ENCODE results near the gene ASPSCR1.
A peak's percentile ranks its signal among the peaks of the same experiment; 100 is the strongest.

The ASPSCR1 gene

DNA sequence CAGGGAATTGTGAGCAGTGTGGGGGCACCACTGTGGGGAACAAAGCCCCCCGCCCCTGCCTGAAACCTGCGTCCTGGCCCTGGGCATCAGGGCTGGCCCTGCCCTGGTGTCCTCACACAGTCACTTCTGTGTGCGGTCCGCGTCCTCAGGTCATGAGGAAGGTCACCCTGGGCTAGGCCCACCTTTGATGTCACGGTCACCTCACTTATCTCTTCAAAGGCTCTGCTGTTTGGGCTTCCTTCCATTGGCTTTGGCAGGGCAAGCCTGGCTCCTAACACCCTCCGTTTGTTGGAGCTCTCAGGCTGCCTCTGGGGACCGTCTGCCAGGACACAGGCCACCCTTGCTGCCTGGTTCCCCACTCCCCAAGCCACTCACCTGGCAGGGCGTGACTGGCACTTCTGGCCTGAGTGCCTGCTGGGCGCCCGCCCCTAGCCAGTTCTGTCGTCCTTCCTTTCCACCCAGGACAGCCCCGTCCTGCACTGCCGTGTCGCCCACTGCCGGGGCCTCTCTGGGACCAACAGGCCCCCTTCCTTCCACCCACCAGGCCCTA lies 36.4 kb downstream of the ASPSCR1 start:
- DNase-seq = no peak

DNA sequence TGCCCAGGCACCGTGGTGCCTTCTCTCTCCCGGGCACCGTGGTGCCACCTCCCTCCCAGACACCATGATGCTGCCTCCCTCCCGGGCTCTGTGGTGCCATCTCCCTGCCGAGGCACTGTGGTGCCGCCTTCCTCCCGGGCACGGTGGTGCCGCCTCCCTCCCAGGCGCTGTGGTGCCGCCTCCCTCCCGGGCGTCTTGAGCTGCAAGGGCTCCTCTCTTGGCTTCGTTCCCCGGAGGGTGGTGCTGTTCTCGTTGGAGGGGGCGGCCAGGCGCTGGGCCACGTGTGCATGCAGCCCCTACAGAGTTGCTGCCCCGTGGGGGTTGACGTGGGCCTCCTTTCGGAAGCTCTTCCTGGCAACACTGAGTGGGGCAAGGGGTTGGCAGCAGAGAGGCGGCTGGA lies 37.0 kb downstream of the ASPSCR1 start:
- no peak for DNase-seq

DNA sequence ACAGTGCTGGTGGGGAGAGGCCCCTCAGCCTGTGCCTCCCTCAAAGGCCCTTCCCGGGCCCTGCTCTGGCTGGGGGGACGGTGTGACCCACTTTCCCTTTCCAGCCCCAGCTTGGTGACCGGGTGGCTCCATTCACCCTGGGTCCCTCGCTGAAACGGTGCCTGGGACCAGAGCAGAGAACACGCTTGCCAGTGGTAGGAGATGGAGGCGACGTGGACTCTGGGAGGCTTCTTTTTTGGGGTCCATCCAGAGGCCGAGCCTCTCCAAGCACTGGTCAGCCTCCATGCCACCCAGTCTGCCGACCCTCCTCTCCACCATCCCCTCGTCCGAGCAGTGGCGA lies 37.5 kb downstream of the ASPSCR1 start:
- DNase-seq = no peak

DNA sequence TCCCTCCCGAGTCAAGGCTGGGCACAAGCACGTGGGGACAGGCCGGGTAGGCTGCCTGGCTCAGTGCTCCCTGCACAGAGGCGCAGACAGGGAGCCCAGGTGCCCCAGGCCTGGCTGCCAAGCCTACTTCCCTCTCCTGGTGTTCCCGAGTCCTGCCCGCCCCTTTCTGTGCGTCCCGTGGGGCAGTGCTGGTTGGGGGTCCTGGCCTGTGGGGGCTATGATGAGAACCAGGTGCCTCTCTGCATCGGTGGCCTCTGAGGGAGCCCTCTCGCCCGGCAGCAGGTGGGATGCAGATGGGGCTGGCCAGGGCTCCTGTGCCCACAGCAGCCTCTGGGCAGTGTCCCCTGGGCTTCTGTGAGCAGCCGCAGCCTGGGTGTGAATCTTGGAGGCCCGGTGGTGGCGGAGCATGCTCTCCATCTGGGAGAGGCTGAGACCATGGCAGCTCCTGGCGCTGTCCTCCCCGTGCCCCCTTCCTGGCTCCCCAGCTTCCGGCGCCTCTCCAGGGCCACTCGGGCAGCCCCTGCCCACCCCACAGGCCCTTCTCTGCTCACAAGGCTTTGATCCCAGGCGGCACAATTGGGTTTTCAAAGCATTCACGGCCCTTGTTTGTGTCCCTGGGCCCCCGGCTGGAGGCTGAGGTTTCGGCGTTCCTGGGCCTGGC lies 38.0 kb downstream of the ASPSCR1 start:
- DNase-seq = no peak

DNA sequence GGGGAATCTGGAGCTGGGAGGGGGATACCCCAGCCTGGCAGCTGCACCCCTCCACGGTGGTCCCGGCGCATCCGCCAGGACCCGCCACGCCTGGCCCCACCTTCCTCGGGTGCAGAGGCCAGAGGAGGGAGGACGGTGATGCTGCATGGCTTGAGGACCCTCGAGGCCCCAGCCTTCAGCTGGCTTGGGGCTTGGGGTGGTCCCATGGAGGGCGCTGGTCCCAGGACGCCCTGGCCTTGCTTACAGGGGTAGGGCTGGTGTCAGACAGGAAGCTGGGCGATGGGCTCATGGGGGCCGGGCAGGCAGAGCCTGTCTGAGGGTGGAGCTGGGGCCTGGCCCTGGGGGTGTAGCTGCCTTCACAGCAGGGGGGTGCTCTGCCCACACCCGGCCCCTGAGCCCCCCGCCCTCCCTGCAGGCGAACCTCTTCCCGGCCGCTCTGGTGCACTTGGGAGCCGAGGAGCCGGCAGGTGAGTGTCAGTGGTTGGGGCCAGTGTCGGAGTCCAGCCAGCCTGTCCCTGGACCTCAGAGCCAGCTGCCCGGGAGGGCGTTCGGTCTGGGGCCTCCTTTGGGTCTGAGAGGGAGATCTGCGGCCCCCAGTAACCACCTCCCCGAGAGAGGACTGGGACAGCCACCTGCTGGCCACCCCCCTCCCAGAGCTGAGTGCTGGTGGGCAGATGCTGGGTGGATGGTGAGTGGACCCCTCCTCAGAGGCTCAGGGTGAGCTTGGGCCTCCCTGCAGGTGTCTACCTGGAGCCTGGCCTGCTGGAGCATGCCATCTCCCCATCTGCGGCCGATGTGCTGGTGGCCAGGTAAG lies 38.8 kb downstream of the ASPSCR1 start:
- no peak for DNase-seq

DNA sequence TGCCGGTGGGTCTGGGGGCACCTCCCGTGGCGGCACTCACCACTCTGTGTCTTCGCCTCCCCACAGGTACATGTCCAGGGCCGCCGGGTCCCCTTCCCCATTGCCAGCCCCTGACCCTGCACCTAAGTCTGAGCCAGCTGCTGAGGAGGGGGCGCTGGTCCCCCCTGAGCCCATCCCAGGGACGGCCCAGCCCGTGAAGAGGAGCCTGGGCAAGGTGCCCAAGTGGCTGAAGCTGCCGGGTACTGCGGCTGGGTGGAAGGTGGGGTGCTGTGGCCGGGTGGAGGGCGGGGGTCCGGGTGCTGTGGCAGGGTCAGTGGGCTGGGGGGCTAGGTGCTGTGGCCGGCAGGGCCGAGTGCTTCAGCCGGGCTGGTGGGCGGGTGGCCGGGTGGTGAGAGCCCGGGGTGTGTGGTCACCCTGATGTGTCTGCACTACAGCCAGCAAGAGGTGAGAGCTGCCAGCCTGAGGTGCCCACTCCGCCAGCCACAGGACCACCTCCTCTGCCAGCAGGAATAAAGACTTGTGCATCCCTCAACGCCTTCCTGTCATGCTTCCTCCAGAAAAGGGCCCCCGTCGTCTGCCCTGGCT lies 39.5 kb downstream of the ASPSCR1 start:
- no peak for DNase-seq

DNA sequence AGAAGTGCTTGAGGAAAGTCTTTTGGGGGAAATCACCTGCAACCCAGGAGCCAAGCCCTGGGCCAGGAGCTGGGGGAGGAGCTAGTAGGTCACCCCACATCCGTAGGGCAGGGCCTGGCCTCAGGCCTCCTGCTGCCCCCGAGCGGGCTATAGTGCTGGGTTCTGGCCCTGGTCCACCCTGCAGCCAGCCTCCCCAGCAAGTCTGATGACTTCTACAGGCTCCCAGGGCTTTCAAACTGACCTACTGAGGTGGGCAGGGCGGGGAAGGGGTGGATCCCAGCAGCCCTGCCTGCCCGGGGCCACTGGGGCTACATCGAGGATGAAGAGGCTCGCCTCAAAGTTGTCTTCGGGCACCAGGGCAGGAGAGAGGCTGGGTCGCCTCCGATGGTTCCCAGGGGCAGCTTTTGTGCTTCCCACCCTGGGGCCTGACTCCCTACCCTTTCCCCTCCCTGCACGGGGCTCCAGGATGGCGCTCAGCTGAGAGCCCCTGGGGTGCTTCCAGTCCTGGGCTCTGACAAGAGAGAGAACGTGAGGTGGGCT lies 40.3 kb downstream of the ASPSCR1 start:
- DNase-seq = no peak

DNA sequence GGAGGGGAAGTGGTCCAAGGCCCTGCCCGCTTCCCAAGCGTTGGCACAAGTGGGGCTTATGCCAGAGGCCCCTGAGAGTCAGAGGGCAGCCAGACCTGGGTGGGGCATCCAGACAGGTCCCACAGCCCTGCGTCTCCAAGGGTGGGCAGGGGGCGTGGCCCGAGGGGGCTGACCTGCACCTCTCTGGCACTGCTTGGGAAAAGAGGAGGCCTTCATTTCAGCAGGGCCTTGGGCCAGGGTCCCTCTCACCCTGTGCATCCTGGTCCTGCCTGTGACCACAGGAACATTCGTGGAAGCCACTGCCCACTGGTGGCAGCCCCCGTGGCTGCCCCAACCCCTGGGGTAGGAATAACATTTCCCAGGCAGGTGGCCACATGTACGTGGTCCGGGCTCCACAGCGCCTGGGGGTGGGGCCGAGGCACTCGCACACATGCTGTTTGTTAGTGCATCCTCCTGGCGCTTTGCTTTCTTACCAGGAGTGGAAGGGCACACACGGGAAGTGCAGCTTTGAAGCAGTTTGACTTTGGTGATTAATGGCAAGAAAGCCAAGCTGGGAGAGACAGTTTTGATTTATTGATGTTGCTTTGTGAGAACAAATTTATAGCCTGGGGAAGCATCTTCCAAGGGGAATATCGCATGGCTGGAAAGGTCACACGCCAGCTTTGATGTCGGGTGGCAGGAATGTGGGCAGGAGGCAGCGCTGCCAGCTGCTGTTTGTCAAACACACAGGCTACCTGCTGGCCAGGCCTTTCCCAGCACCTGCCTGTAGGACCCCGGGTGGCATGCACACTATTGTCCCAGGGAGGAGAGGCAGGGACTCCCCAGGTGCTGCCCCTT lies 40.9 kb downstream of the ASPSCR1 start:
- no peak for DNase-seq

DNA sequence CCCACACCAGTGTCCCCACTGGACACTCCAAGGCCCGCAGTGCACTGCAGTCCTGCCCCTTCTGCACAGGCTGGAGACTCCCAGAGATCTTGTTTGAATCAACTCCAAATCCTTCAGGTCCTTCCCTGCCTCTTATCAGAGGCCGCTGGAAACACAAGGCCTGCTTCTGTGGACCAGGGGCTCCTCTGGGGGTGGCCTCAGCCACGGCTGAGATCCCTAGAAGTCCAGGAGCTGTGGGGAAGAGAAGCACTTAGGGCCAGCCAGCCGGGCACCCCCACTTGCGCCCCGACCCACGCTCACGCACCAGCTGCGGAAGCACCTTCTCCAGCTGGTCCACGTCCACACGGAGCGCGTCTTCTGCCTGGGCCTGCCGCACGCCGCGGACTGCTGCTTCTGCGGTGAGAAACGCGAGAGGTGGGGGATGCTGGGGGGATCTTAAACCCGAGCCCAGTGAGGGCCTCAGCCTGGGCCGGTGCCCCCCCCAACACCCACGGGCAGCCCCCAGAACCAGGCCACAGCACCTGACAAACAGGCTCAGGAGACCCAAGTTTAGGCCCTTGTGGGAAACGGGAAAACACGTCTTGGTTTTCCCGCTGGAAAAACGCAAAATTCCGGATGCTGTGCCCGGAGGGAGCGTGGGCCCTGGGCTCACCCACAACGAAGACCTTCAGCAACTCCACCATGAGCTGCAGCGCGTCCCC lies 41.7 kb downstream of the ASPSCR1 start:
- DNase-seq = no peak

DNA sequence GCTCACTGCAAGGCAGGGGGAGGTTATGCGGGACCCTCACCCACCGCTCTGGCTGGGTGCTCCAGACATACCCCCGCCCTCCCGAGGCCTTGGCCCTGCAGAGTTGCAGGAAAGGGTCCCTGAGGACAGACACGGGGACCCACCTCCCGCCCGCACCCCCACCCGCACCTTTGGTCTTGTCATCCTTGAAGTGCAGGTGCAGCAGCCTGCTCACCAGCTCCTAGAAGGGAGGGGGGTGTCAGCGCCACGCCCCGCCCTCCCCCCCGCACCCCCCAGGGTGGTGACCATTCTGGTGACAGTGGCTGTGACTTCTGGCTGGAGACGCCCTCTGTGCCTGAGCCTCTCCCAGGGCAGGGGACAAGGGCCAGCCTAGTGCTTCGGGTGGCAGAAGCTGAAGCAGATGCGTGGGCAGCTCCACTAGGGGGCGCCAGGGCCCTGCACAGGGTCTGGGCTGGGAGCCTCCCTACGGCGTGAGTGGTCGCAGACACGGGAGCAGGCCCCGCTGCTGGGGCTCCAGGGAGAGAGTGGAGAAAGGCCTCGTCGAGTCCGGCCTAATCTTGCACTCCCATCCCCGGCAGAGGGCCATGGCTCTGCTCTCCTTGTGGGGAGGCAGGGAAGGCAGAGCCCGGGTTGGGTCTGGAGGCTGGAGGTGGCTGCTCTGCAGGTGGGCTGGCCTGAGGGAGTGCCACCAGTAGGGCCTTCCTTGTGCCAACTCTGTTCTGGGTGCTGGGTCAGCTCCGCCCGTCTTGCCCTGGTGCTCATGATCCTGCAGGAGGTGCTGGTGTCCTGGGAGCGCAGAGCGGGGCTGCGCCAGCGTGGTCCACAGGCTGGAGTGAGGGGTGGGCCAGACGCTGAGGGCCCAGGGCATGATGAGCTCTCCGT lies 42.5 kb downstream of the ASPSCR1 start:
- DNase-seq = peak; percentile 48 to 79

DNA sequence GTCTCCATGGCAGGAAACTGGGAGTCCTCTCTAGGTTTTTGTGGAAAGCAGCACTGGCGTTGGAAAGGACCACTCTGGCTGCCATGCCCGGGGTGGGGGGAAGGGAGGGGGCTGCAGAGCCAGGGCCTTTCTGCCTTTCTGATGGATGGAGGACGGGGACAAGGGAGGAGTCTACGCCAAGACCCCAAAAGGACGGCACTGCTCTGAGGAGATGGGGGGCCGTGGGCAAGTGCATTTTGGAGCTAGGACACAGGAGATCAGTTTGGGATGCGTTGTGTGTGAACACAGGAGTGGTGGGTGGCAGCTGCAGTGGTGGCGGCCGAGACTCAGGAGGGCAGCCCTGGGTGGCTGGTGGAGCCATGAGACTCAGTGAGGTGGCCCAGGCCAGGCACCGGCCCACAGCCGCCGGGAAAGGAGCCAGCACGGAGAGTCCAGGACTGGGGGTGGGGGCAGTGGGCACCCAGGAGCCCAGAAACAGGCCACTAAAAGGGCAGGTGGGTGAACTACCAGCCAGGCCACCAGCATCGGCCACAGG lies 43.2 kb downstream of the ASPSCR1 start:
- no peak for DNase-seq

DNA sequence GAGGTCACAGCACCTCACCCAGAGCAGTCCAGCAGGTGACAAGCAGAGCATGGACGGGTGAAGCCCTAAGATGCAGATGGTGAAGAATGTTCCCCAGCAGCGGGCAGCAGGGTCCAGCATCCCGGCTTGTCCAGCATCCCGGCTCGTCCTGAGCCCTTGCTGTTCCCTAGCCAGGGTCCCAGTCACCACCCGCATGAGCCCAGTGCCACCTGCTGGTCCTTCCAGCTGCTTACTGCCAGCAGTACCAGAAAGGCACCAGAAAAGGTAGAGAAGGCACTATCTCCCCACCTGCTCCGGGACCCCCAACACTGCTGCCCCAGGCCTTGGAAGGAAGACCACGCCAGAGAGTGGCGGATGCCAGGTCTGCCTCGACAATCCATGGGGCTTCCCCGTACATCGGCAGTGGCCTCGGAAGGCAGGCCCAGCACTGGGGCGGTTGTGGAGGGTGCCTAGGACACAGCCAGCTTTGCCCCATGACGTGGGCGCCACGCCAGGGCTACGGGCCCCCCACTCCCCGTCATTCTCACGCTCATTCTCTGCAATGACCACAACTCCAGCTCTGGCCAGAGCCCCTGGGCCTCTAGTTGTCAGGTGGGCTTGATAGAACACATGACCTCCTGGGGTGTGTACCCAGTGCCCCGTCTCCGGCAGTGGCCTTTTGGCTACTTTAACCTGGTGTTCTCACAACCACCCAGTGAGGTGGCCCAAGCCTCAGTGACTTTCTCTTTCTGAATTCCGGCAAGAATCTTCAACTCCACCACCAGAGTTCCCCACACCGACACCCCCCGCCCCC lies 43.9 kb downstream of the ASPSCR1 start:
- peak; percentile 68 to 88 for DNase-seq

DNA sequence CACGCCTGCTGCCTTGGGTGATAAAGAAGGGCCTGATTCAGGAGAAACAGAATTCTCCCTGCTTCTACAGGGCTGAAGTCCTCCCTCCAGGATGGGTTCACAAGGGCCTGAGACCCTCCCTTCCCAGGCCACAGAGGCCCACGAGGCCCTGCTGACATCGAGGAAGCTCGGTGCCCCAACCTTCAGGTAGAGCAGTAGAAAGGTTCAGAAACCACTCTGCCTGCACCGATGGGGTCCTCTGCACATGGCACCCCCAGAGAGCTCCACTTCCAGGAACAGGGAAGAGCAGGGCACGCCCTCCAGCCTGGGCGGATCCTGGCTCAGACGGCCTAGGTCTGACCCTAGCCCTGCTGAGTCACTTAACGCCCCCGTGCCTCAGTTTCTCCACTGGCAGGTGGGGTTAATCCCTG lies 44.5 kb downstream of the ASPSCR1 start:
- no peak for DNase-seq

DNA sequence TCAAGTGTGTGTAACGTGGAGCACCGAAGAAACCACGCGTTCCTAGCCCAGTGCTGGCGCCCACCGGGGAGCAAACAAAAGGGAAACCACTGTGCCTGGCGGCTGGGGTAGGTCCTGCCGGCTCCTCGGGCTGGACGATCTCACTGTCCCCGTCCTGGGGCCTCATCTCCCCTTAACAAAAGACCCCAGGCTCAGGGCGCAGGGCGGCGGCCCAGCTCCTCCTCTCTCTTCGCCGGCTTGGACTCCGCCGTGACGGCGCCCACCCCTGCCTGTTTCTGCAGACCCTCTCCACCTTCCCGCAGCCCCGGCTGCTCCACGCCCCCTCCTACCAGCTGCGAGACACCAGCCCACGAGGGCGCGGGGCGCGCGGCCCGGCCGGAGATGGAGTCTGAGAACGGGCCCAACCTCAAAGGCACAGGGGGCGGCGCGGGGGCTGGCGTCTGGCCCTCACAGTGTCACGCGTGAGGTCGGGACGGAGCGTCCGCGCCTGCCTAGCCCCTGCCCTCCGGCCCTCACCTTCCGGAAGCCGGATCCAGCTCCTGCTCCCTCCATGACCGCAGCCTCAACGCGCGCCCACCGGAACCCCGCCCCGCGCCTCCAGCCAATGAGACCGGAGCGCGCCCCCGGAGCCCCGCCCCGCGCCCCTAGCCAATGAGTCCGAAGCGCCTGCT lies 45.0 kb downstream of the ASPSCR1 start, which contains the start of gene CENPX:
TSS of gene CENPX (minus strand) at position 569 of the 671 bp plus-strand sequence. CDS start at position 552, 17 bp downstream.
- no peak for DNase-seq

DNA sequence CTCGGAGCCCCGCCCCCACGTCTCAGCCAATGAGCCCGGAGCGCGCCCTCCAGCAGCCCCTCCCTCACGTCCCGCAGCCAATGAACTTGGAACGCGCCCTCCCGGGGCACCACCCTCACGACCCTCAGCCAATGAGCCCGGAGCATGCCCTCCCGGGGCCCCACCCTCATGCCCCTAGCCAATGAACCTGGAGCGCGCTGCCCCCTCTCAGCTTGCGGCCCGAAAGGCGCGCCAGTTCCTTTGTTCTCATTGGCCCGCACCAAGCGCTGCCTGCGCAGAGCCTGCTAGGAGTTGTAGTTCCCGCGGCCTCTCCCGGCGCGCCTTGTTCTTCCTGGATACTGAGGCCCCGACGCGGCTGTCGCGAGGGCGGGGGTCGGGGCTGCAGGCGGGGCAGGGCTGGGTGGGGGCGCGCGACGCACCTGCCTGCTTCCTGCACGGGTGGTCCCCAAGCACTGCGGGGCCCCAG lies 45.6 kb downstream of the ASPSCR1 start, which contains the start of gene LRRC45:
TSS of gene LRRC45 (plus strand) at position 325 of the 466 bp plus-strand sequence. CDS start 339 bp downstream, outside the sequence.
- DNase-seq = peak; percentile 100

DNA sequence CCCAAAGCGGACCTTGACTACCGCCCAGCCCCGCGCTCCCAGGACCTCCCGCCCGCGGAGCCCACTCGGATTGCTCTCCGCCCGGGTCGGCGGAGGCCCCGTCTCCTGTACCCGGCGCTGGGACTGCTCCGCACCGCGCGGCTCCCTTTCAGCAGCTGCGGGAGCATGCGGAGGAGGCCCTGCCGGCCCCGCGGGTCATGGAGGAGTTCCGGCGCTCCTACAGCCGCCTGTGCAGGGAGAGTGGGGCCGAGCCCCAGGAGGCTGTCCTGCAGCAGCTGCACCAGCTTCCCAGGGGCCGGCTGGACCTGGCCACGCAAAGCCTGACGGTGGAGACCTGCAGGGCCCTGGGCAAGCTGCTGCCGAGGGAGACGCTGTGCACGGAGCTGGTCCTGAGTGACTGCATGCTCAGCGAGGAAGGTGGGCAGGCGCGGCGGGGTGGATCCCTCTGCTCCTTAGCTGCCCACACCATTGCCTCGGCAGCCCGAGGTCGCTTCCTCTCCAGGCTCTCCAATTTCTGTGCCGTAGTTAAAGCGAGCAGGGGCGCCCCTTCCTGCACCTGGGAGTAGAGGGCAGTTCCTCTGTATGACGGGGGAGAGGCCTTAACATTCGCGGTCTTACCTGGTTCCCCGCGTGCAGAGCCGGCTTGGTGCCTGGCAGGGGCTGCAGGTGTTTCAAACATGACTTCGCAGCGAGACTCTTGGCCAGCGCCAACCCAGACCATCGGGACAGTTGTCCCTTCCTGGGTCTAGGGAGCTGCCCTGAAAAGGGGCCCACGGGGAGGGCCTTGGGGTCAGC lies 46.2 kb downstream of the ASPSCR1 start:
- peak; percentile 53 to 69 for DNase-seq

DNA sequence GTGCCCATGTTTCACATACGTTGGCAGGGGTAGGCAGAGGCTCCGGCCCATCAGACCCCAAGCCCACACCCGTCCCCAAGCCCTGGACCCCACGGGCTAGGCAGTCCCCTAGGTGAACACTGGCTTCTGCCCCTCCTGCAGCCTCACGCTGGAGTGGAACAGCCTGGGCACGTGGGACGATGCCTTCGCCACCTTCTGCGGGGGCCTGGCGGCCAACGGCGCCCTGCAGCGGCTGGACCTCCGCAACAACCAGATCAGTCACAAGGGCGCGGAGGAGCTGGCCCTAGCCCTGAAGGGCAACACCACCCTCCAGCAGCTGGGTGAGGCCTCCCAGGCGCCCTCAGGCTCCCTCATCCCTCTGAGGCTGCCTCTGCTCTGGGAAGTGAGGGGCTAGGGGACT lies 47.4 kb downstream of the ASPSCR1 start:
- no peak for DNase-seq
